NB4 (cell line): ENCODE results near the gene BAHCC1.

Experiments
- CTCF ChIP-seq: IDR thresholded peaks from one replicate; pipeline ENCODE4 v1.5.1; 2012; ENCODE audit warnings: low read depth, low read length
- MAX ChIP-seq: IDR thresholded peaks from 2 replicates; pipeline ENCODE4 v1.6.1; 2011; ENCODE audit warnings: low read depth, low read length
- POLR2A ChIP-seq: IDR thresholded peaks from 2 replicates; pipeline ENCODE4 v1.6.1; 2011; ENCODE audit warnings: mild to moderate bottlenecking; ENCODE audit not compliant: insufficient read length; ENCODE audit errors: extremely low read depth

GRCh38 chr17:81456091-81456490 is 60.8 kb downstream of the BAHCC1 start:
- TF ChIP-seq CTCF (no peak), MAX (no peak), POLR2A (no peak)
